ENCODE data around the gene TMC3.
A peak's percentile ranks its signal among the peaks of the same experiment; 100 is the strongest.

The TMC3 gene

GRCh38 chr15:81326466-81327212, 47.4 kb downstream of the TMC3 start:
- TF ChIP-seq CTCF (IDR thresholded peaks at IDR 0.05; ENCODE audit: low read length, missing control alignments): no peak
- no peak for DNase-seq (ENCODE audit: low read depth)
- H3K4me3 ChIP-seq (replicated peaks; ENCODE audit: low read depth, low read length): no peak overlapping the region

GRCh38 chr15:81323944-81324881, 49.8 kb downstream of the TMC3 start, which contains the start of gene STARD5:
Gene STARD5 (minus strand): TSS chr15:81324141. CDS start chr15:81324099, 42 bp downstream.
- DNase-seq (ENCODE audit: low read depth): peak; percentile 97
- TF ChIP-seq CTCF (IDR thresholded peaks at IDR 0.05; ENCODE audit: low read length, missing control alignments): no peak
- H3K4me3 ChIP-seq (replicated peaks; ENCODE audit: low read depth, low read length): peak within 1 kb of the TSS; percentile 82

GRCh38 chr15:81323559-81323943, 50.5 kb downstream of the TMC3 start:
- TF ChIP-seq CTCF (IDR thresholded peaks at IDR 0.05; ENCODE audit: low read length, missing control alignments): no peak
- H3K4me3 ChIP-seq (replicated peaks; ENCODE audit: low read depth, low read length): peak overlapping the region; percentile 82
- no peak for DNase-seq (ENCODE audit: low read depth)

- peak overlapping the region; percentile 82 for H3K4me3 ChIP-seq (replicated peaks; ENCODE audit: low read depth, low read length)
- DNase-seq (ENCODE audit: low read depth): no peak
- no peak for TF ChIP-seq CTCF (IDR thresholded peaks at IDR 0.05; ENCODE audit: low read length, missing control alignments)
Measured at GRCh38 chr15:81322676-81323253, 51.2 kb downstream of the TMC3 start.

GRCh38 chr15:81321667-81322066, 52.3 kb downstream of the TMC3 start:
- TF ChIP-seq CTCF (IDR thresholded peaks at IDR 0.05; ENCODE audit: low read length, missing control alignments): no peak
- no peak overlapping the region for H3K4me3 ChIP-seq (replicated peaks; ENCODE audit: low read depth, low read length)
- no peak for DNase-seq (ENCODE audit: low read depth)

- no peak overlapping the region for H3K4me3 ChIP-seq (replicated peaks; ENCODE audit: low read depth, low read length)
- no peak for TF ChIP-seq CTCF (IDR thresholded peaks at IDR 0.05; ENCODE audit: low read length, missing control alignments)
- DNase-seq (ENCODE audit: low read depth): no peak
Measured at GRCh38 chr15:81317642-81318017, 56.4 kb downstream of the TMC3 start.
